SK-N-SH treated with all-trans-retinoic acid at 6 μM for 48 hours (cell line): ENCODE data around the gene FOXQ1.

Experiments
- ATAC-seq: fragments of 200-7000 bp; cut with Tn5 transposase; 3 replicates; pipeline ENCODE4 v1.9.1; 2020; ENCODE audit warnings: mild to moderate bottlenecking, moderate library complexity
- BACH2 ChIP-seq: fragments of 250-450 bp; sonication (Bioruptor Pico); IDR thresholded peaks from 2 replicates; pipeline ENCODE4 v1.9.0; 2021; ENCODE audit warnings: mild to moderate bottlenecking, borderline replicate concordance
- CREB5 ChIP-seq: fragments of 250-450 bp; sonication (Bioruptor Pico); IDR thresholded peaks from 2 replicates; pipeline ENCODE4 v1.5.1; 2020; ENCODE audit warnings: low read depth, mild to moderate bottlenecking, moderate library complexity
- CSDC2 ChIP-seq: fragments of 250-450 bp; sonication (Bioruptor Pico); IDR thresholded peaks from 2 replicates; pipeline ENCODE4 v1.5.0; 2020; ENCODE audit warnings: mild to moderate bottlenecking, moderate library complexity
- CSRNP3 ChIP-seq: fragments of 250-450 bp; sonication (Bioruptor Pico); IDR thresholded peaks from 2 replicates; pipeline ENCODE4 v1.5.1; 2021; ENCODE audit warnings: mild to moderate bottlenecking, moderate library complexity
- ESRRG ChIP-seq: fragments of 250-450 bp; sonication (Bioruptor Pico); IDR thresholded peaks from 2 replicates; pipeline ENCODE4 v1.6.1; 2021; ENCODE audit warnings: mild to moderate bottlenecking
- GLIS3 ChIP-seq: fragments of 250-450 bp; sonication (Bioruptor Pico); IDR thresholded peaks from 2 replicates; pipeline ENCODE4 v1.5.0; 2020; ENCODE audit warnings: mild to moderate bottlenecking, moderate library complexity
- ISL1 ChIP-seq: fragments of 250-450 bp; sonication (Bioruptor Pico); IDR thresholded peaks from 2 replicates; pipeline ENCODE4 v2.1.2; 2022; ENCODE audit warnings: mild to moderate bottlenecking, moderate library complexity
- OSR1 ChIP-seq: fragments of 250-450 bp; sonication (Bioruptor Pico); IDR thresholded peaks from 2 replicates; pipeline ENCODE4 v1.8.0; 2022; ENCODE audit warnings: moderate library complexity, mild to moderate bottlenecking, inconsistent platforms
- PATZ1 ChIP-seq: fragments of 250-450 bp; sonication (Bioruptor Pico); IDR thresholded peaks from 2 replicates; pipeline ENCODE4 v1.8.0; 2020; ENCODE audit warnings: mild to moderate bottlenecking, moderate library complexity, borderline replicate concordance
- POU6F1 ChIP-seq: fragments of 250-450 bp; sonication (Bioruptor Pico); IDR thresholded peaks from 2 replicates; pipeline ENCODE4 v1.8.0; 2021; ENCODE audit warnings: low read depth, mild to moderate bottlenecking, moderate library complexity, borderline replicate concordance
- PPARA ChIP-seq: fragments of 250-450 bp; sonication (Bioruptor Pico); IDR thresholded peaks from 2 replicates; pipeline ENCODE4 v1.5.0; 2020; ENCODE audit warnings: mild to moderate bottlenecking, borderline replicate concordance
- RARB ChIP-seq: fragments of 250-450 bp; sonication (Bioruptor Pico); IDR thresholded peaks from 2 replicates; pipeline ENCODE4 v1.8.0; 2021; ENCODE audit warnings: mild to moderate bottlenecking, moderate library complexity
- SNAI2 ChIP-seq: fragments of 250-450 bp; sonication (Bioruptor Pico); IDR thresholded peaks from 2 replicates; pipeline ENCODE4 v1.5.0; 2020; ENCODE audit warnings: mild to moderate bottlenecking, moderate library complexity
- TCF4 ChIP-seq: fragments of 250-450 bp; sonication (Bioruptor Pico); IDR thresholded peaks from 2 replicates; pipeline ENCODE4 v1.8.0; 2021; ENCODE audit warnings: mild to moderate bottlenecking, moderate library complexity, borderline replicate concordance
- TOX ChIP-seq: fragments of 250-450 bp; sonication (Bioruptor Pico); IDR thresholded peaks from 2 replicates; pipeline ENCODE4 v1.8.0; 2021; ENCODE audit warnings: mild to moderate bottlenecking, moderate library complexity, borderline replicate concordance
- TSHZ2 ChIP-seq: fragments of 250-450 bp; sonication (Bioruptor Pico); IDR thresholded peaks from 2 replicates; pipeline ENCODE4 v1.5.0; 2020; ENCODE audit warnings: mild to moderate bottlenecking, moderate library complexity
- ZC3H10 ChIP-seq: fragments of 250-450 bp; sonication (Bioruptor Pico); IDR thresholded peaks from 2 replicates; pipeline ENCODE4 v1.5.1; 2021; ENCODE audit warnings: mild to moderate bottlenecking, moderate library complexity
- ZFP3 ChIP-seq: fragments of 250-450 bp; sonication (Bioruptor Pico); IDR thresholded peaks from 2 replicates; pipeline ENCODE4 v1.5.0; 2020; ENCODE audit warnings: mild to moderate bottlenecking, moderate library complexity
- ZFP30 ChIP-seq: fragments of 450-650 bp; formaldehyde crosslinking; IDR thresholded peaks from 2 replicates; pipeline ENCODE4 v1.5.0; 2022; ENCODE audit warnings: mild to moderate bottlenecking, moderate library complexity
- ZNF565 ChIP-seq: fragments of 450-650 bp; formaldehyde crosslinking; conservative IDR thresholded peaks from 2 replicates; pipeline ENCODE4 v1.5.0; 2020; ENCODE audit warnings: low read depth, mild to moderate bottlenecking, moderate library complexity
- ZNF70 ChIP-seq: fragments of 450-650 bp; formaldehyde crosslinking; IDR thresholded peaks from 2 replicates; pipeline ENCODE4 v1.5.0; 2020; ENCODE audit warnings: mild to moderate bottlenecking, moderate library complexity
- ZNF8 ChIP-seq: fragments of 450-650 bp; formaldehyde crosslinking; IDR thresholded peaks from 2 replicates; pipeline ENCODE4 v1.5.0; 2020; ENCODE audit warnings: mild to moderate bottlenecking, moderate library complexity

FOXQ1 gene

GRCh38 chr6:1271071-1271763 is 40.7 kb upstream of the FOXQ1 start:
- TF ChIP-seq GLIS3 (CRISPR knock-in tag) (no peak), RARB (CRISPR knock-in tag) (no peak), ZNF70 (CRISPR knock-in tag) (no peak), PPARA (CRISPR knock-in tag) (no peak), CSDC2 (CRISPR knock-in tag) (no peak), ISL1 (no peak), ZC3H10 (CRISPR knock-in tag) (no peak)
- no peak for ATAC-seq

GRCh38 chr6:1278061-1278720 is 33.7 kb upstream of the FOXQ1 start:
- no peak for ATAC-seq
- TF ChIP-seq BACH2 (CRISPR knock-in tag) (no peak), POU6F1 (CRISPR knock-in tag) (no peak), CSDC2 (CRISPR knock-in tag) (no peak), TOX (CRISPR knock-in tag) (no peak), RARB (CRISPR knock-in tag) (no peak), ZFP30 (no peak), ESRRG (CRISPR knock-in tag) (no peak), CSRNP3 (no peak), ZNF8 (CRISPR knock-in tag) (no peak), SNAI2 (CRISPR knock-in tag) (no peak), PPARA (CRISPR knock-in tag) (no peak)

- no peak for TF ChIP-seq PPARA (CRISPR knock-in tag)
- no peak for TF ChIP-seq TCF4 (CRISPR knock-in tag)
- TF ChIP-seq ZFP3 (CRISPR knock-in tag): no peak
- TF ChIP-seq ISL1: no peak
- TF ChIP-seq ZNF565 (CRISPR knock-in tag): no peak
- no peak for TF ChIP-seq CSDC2 (CRISPR knock-in tag)
- TF ChIP-seq ZNF8 (CRISPR knock-in tag): no peak
- no peak for TF ChIP-seq ESRRG (CRISPR knock-in tag)
- no peak for TF ChIP-seq TOX (CRISPR knock-in tag)
- no peak for TF ChIP-seq TSHZ2 (CRISPR knock-in tag)
- TF ChIP-seq ZFP30: no peak
- TF ChIP-seq ZNF70 (CRISPR knock-in tag): no peak
- no peak for TF ChIP-seq SNAI2 (CRISPR knock-in tag)
- no peak for TF ChIP-seq OSR1 (CRISPR knock-in tag)
- TF ChIP-seq ZC3H10 (CRISPR knock-in tag): no peak
- TF ChIP-seq BACH2 (CRISPR knock-in tag): no peak
- no peak for TF ChIP-seq CREB5
- no peak for TF ChIP-seq CSRNP3
- TF ChIP-seq GLIS3 (CRISPR knock-in tag): no peak
- TF ChIP-seq PATZ1 (CRISPR knock-in tag): no peak
- ATAC-seq: no peak
Measured at GRCh38 chr6:1279065-1279464, 32.8 kb upstream of the FOXQ1 start.
